ENCODE measurements around the gene RPS27L.

The RPS27L gene

DNA sequence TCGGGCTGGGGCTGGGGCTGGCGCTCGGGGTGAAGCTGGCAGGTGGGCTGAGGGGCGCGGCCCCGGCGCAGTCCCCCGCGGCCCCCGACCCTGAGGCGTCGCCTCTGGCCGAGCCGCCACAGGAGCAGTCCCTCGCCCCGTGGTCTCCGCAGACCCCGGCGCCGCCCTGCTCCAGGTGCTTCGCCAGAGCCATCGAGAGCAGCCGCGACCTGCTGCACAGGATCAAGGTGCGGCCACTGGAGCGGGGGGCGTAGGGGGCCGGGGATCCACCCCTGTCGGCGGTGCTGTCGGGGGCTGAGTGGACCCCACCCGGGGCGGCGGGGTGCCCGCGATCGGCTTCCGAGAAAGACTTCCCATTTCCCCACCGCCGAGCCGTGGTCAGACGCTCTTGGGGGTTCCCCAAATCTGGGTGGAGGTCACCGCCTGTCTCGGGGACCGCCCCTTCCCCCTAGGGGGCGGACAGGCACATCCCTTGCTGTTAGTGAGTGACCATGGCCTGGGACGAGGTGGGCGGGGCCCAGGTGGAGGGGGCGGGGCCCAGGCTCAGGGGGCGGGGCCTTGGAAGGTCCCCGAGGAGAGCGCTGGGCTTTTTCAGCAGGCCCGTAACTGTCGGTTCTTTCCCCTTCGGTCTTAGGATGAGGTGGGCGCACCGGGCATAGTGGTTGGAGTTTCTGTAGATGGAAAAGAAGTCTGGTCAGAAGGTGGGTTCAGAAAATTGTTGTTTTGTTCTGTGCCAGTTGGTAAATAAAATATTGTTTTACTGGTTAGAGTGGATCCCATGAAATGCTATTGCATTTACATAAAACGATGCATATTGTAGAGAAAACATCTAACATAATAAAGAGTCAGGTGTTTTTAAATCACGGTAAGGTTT lies 35.0 kb downstream of the RPS27L start:
- TF ChIP-seq, protein P1, sequence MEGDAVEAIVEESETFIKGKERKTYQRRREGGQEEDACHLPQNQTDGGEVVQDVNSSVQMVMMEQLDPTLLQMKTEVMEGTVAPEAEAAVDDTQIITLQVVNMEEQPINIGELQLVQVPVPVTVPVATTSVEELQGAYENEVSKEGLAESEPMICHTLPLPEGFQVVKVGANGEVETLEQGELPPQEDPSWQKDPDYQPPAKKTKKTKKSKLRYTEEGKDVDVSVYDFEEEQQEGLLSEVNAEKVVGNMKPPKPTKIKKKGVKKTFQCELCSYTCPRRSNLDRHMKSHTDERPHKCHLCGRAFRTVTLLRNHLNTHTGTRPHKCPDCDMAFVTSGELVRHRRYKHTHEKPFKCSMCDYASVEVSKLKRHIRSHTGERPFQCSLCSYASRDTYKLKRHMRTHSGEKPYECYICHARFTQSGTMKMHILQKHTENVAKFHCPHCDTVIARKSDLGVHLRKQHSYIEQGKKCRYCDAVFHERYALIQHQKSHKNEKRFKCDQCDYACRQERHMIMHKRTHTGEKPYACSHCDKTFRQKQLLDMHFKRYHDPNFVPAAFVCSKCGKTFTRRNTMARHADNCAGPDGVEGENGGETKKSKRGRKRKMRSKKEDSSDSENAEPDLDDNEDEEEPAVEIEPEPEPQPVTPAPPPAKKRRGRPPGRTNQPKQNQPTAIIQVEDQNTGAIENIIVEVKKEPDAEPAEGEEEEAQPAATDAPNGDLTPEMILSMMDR (conservative IDR thresholded peaks at IDR 0.05; ENCODE audit: low read depth): no peak
- POLR2A ChIA-PET (ENCODE audit: low non-redundant PET): no interaction called here
- H3K27ac ChIP-seq: peak overlapping the region; percentile 81
- CTCF ChIA-PET: no interaction called here
- peak; percentile 91 for DNase-seq (ENCODE audit: low spot score)

DNA sequence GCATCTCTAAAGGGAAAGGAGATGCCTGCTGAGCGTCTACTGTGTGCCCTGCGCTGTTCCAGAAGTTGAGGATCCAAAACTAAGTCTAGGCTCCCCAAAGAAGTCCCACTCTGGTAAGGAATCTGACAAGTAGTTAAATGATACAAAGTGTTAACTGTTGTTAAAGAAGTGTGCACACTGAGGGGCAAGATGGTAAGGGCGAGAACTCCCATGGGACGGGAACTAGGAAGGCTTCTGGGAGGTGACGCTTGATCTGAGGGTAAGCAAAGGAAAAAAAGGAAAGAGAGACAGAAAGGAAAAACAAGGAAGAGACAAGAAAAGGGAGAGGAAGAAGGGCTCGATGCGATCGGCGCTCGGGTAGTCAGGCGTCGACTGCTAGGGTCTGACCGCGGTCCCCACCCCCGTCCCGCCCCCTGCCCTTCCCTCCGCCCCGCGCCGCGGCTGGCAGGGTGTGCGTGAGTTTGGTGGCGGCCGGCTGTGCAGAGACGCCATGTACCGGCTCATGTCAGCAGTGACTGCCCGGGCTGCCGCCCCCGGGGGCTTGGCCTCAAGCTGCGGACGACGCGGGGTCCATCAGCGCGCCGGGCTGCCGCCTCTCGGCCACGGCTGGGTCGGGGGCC lies 35.8 kb downstream of the RPS27L start, which contains the start of gene LACTB:
Gene LACTB (plus strand): TSS at position 480 of the 620 bp plus-strand sequence. CDS start 11 bp downstream, at position 491.
- ChIA-PET POLR2A (ENCODE audit: low non-redundant PET) (no interaction called here), CTCF (no interaction called here)
- peak; percentile 88 for DNase-seq (ENCODE audit: low spot score)
- peak within 1 kb of the TSS; percentile 81 for H3K27ac ChIP-seq
- TF ChIP-seq, protein P1 (conservative IDR thresholded peaks at IDR 0.05; ENCODE audit: low read depth): no peak

DNA sequence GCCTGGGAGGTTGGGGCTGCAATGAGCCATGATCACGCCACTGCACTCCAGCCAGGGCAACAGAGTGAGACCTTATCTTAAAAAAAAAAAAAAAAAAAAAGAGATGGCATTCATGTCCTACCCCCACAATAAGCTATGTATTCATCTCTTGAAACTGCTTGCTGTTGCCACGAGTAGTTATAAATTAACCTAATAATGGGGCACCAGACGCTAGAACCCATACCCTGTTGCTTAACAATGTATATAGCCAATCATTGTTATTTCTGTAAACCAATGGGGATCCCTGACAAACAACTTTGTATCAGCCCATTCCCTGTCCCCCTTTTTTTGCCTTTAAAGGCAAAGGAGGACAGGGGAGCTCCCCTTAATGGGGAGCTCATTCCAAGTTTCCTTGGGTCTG lies 38.4 kb downstream of the RPS27L start:
- DNase-seq (ENCODE audit: low spot score): no peak
- TF ChIP-seq, protein P1 (conservative IDR thresholded peaks at IDR 0.05; ENCODE audit: low read depth): no peak
- H3K27ac ChIP-seq: no peak overlapping the region
- CTCF ChIA-PET: interaction anchor here (0.6 kb wide), 2 partner anchors 114 to 331 kb away, joined by 3 to 7 read pairs; no protein-coding TSS in a partner anchor
- POLR2A ChIA-PET (ENCODE audit: low non-redundant PET): no interaction called here

DNA sequence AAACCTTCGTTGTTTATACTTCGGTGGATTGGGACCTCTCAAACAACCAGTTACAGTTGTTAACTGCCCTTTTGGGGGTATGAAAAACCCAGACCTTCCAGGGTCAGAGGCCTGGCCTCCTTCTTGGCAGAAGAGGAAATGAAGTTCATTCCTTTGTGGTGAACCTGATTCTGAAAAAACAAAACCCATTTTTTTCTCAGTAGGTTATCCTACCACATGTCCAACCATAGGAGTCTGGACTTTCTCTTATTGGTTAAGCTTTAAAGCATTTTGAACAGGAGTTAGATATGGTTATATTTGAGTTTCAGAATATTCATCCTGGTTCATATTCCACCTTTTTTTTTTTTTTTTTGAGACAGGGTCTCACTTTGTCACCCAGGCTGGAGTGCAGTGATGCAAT lies 42.8 kb downstream of the RPS27L start:
- CTCF ChIA-PET: interaction anchor here (0.7 kb wide), 1 partner anchor 55 kb away, joined by 4 read pairs; no protein-coding TSS in a partner anchor
- POLR2A ChIA-PET (ENCODE audit: low non-redundant PET): no interaction called here
- TF ChIP-seq, protein P1 (conservative IDR thresholded peaks at IDR 0.05; ENCODE audit: low read depth): no peak
- DNase-seq (ENCODE audit: low spot score): no peak
- no peak overlapping the region for H3K27ac ChIP-seq

DNA sequence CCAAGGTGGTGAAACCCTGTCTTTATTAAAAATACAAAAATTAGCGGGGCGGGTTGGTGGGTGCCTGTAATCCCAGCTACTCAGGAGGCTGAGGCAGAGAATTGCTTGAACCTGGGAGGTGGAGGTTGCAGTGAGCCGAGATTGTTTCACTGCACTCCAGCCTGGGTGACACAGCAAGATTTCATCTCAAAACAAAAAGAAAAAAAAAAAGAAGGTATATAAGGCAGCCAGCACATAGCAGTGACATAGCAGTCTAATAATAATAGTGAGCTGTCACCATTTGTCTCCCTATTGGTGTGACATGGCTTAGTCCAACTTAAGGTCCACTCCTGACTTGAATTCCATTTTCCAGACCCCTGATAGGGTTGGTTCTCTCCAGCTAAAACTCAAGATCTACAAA lies 44.4 kb downstream of the RPS27L start:
- H3K27ac ChIP-seq: no peak overlapping the region
- ChIA-PET CTCF (interaction anchor here (0.7 kb wide), 1 partner anchor 67 kb away, joined by 4 read pairs; no protein-coding TSS in a partner anchor), POLR2A (ENCODE audit: low non-redundant PET) (no interaction called here)
- DNase-seq (ENCODE audit: low spot score): no peak
- TF ChIP-seq, protein P1 (conservative IDR thresholded peaks at IDR 0.05; ENCODE audit: low read depth): no peak

DNA sequence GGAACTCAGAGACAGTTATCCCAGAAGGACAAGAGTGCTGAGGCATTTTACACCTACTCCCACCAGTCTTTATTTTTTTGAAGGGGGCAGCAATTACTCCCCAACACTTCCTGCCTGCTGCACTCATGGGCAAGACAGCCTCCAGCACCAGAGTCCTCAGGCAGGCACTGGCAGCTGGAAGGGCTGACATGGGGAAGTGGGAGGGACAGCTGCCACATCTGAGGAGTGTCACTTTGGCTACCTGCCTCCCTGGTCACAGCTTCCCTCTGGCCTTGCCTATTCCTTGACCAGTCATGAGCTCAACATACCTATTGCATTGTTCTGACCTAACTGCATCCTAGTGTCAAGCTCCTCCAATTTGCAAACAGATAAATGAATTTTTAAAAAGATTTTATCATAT lies 45.8 kb downstream of the RPS27L start:
- no peak overlapping the region for H3K27ac ChIP-seq
- TF ChIP-seq, protein P1 (conservative IDR thresholded peaks at IDR 0.05; ENCODE audit: low read depth): no peak
- no peak for DNase-seq (ENCODE audit: low spot score)
- ChIA-PET POLR2A (ENCODE audit: low non-redundant PET) (no interaction called here), CTCF (interaction anchor here (0.6 kb wide), 1 partner anchor 412 kb away, joined by 3 read pairs; no protein-coding TSS in a partner anchor)
